HG03378 (cell line): ENCODE measurements around the gene MTIF3.

ENCODE experiments used
- ATAC-seq: cut with Tn5 transposase; IDR thresholded peaks from one replicate; pipeline ENCODE4 v1.9.1; 2021; ENCODE audit warnings: mild to moderate bottlenecking, moderate library complexity; ENCODE audit not compliant: unreplicated experiment

Gene MTIF3, protein sequence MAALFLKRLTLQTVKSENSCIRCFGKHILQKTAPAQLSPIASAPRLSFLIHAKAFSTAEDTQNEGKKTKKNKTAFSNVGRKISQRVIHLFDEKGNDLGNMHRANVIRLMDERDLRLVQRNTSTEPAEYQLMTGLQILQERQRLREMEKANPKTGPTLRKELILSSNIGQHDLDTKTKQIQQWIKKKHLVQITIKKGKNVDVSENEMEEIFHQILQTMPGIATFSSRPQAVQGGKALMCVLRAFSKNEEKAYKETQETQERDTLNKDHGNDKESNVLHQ

GRCh38 chr13:27449936-27450828 lies at the start of gene MTIF3:
MTIF3 (minus strand) TSS chr13:27450564; CDS start chr13:27440448, 10,116 bp downstream.
- ATAC-seq, result peak; percentile 87

GRCh38 chr13:27497563-27498230 lies 47.3 kb upstream of the MTIF3 start:
- ATAC-seq, result no peak

- ATAC-seq, result no peak
Observed at GRCh38 chr13:27496536-27497273, 46.3 kb upstream of the MTIF3 start.

- no peak for ATAC-seq
Observed at GRCh38 chr13:27496006-27496405, 45.6 kb upstream of the MTIF3 start.

GRCh38 chr13:27495551-27495950 lies 45.2 kb upstream of the MTIF3 start:
- ATAC-seq, result no peak

DNA sequence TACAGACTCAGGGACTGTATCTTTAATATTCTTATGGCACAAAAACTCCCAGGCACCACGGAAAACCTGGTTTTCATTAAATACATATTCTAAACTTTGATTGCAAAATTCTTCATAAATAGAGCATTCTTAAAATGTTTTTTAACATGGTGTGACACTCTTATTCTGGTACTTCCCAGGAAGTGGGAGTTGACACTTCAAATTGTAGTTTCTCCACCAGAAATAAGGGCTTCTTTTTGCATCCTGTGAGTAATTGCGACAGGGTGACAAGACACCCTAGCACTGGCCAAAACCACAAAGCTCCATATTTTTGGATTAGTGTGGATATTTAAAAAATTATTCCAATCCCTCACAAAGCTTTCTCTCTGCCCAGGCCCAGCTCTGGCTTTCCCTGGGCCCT lies 43.6 kb upstream of the MTIF3 start:
- no peak for ATAC-seq

- ATAC-seq, result no peak
Observed at GRCh38 chr13:27489456-27489855, 39.1 kb upstream of the MTIF3 start.

GRCh38 chr13:27487776-27488175 lies 37.4 kb upstream of the MTIF3 start:
- no peak for ATAC-seq

GRCh38 chr13:27483421-27483820 lies 33.1 kb upstream of the MTIF3 start:
- no peak for ATAC-seq

DNA sequence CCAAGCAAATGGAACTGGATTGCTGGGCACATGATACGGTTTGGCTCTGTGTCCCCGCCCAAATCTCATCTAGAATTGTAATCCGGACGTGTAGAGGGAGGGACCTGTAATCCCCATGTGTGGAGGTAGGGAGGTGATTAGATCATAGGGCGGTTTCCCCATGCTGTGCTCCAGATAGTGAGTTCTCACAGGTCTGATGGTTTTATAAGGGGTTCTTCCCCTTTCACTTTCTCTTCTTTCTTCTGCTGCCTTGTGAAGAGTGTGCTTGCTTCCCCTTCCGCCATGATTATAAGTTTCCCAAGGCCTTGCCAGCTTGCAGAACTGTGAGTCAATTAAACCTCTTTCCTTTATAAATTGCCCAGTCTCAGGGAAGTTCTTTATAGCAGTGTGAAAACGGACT lies 32.6 kb upstream of the MTIF3 start:
- peak; percentile 96 for ATAC-seq

GRCh38 chr13:27481766-27482165 lies 31.4 kb upstream of the MTIF3 start:
- ATAC-seq, result no peak

GRCh38 chr13:27476943-27477703 lies 26.8 kb upstream of the MTIF3 start:
- ATAC-seq, result peak; percentile 77

DNA sequence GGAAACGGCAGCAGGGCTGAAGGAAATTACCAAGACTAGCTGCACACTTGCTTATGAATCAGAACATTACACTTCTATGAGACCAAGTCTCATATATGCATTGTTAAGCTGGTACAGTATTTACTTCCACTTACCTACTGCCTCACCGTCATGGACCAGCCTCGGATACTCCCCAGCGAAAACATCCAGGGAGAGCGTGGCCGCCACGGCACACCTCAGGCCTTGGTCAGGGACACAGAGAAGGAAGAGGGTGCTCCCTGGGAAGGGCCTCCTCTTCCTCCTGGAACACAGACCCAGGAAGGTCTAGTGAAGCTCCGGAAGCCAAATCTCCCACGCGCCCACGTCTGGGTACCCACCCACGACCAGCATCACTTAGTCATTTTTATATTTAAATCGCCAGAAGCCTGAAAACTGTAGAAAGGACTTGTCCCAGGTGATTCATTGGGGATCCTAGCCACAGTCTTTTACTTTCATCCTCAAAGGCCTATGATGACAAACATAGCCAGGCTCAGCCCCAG lies 24.4 kb upstream of the MTIF3 start:
- ATAC-seq, result no peak

DNA sequence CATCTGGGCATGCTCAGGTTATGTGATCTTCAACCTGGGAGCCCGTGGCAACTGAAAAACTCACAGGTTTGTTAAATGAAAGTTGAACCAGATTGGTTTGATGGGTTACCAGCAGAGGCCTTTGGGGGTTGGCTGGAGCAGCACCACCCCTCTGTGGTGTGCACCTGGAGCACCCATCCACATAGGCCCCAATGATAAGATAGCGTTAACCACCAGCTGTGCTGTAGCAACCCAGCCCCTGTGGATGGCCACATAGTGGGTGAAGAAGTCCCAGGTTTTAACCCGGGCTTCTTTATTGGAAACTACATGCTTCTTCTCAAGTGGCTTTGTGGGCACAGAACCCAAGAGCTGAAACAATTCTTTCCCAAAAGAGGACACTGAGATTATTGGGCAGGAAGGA lies 22.6 kb upstream of the MTIF3 start:
- no peak for ATAC-seq

DNA sequence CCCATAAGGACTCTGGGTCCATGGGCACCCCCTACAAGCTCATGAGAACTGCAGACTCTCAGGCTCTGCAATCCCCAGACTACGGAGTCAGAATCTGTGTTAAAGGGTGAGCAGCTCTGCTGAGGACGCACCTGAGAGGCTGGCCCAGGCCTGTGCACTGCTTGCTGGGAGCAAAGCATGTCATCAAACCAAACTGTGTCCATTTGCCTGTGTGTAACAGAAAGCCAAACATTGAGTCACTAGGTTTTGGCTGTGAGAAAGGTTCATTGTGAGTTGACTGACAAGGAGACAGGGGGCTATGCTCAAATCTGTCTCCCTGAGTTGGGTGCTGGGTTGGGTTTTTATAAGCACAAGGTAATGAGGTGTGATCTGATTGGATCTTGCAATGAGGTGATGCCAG lies 22.1 kb upstream of the MTIF3 start:
- ATAC-seq, result no peak

- no peak for ATAC-seq
Observed at GRCh38 chr13:27470075-27470820, 19.9 kb upstream of the MTIF3 start.

DNA sequence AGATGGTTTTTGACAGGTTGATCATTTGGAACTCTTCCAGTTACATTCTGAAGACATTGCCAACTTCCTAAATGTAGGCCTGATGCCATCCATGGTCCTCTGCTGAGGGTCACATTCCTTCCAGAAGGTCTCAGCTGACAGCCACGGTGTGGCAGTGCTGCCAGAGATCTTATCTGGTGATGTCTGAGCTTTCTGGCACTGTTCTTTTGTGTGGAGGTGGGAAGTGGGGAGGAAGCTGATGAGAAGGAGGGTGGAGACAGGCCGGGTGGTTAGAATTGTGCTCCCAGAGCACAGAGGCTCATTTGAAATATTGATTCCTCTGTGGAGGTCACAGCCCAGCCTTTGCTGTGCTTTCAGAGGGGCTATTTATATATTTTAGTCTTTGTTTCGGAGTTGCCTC lies 16.1 kb upstream of the MTIF3 start:
- ATAC-seq, result no peak

DNA sequence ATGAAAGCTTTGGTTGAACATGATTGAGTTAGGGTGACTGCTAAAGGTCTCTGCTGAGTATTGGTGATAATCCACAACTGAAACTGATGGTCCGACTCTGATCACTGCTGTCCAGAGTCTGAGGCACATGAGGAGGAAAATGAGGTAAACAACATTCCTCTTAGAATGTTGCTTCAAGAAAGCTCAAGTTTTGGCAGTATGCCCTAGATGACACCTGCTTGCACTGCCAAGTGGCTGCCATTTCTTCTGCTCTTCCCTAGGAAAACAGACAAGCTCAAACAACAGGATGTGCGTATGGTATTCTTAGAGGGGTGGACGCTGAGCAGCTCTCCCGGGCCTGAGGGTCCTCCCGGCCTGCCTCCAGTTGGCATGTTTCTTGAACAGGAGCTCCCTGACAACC lies 15.2 kb upstream of the MTIF3 start:
- no peak for ATAC-seq

GRCh38 chr13:27463500-27463899 lies 13.1 kb upstream of the MTIF3 start:
- ATAC-seq, result no peak
